Amygdala (tissue), 56 donors: ENCODE measurements around the gene PDIA5.

Experiments
- DNase-seq, 56 donors: peaks; one replicate each; lab custom pipeline; 2025; lab: John Stamatoyannopoulos, UW

PDIA5 gene

DNA sequence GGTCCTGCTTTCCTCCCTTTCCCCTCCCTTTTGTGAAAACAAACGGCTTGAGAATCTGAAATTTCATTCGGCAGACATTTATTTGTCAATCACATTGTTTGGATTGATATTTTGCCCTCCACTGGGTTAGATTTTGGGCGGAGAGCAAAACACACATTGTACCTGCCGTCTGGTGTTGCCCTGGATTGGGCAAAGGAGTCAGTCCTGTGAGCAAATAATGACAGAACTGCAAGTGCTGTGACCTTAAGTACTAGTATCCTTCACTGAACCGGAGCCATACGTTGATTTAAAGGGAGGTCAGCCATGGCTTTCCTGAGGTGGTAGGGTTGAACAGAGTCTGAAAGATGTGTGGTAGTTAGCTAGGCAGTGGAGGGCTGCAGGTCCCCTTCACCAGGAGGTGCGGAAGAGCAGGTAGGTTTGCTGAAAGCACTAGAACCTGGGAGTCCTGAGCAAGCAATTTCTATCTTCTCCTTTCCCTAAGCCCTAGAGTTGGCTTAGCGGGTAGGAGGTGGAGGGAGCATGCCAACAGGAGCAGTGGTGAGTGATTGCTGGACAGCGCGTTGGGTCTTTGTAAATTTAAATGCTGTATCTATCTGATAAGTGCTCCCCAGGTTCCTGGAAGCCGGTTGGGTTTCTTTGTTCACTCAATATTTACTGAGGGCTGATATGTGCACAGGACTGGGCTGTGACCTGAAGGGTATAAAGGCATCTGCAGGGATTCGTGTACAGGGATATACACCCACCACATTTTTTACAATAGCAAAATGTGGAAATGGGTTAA lies 2.0 kb downstream of the PDIA5 start:
- DNase-seq = no peak

GRCh38 chr3:123070510-123070909 lies 3.7 kb downstream of the PDIA5 start:
- no peak for DNase-seq

DNA sequence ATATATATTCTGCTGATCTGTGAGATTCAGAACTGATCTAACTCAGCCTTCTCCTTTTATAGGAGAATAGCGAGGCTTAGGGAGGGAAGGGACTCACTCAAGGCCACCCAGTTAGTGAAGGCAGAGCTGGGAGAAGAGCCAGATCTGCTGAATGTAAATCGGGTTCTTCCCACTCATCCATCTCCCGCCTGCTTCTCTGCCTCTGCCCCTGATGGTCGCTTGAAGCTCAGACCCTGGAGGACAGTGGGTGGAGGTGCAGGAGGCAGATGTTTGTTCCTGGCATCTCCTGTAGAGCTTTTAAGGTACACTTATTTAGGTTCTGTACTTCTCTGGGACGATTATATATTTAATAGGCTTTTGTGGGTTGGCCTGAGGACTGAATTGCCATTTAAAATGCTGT lies 4.3 kb downstream of the PDIA5 start:
- DNase-seq = no peak

- DNase-seq = no peak
These were observed 4.8 kb downstream of the PDIA5 start for GRCh38 chr3:123071581-123071980.

DNA sequence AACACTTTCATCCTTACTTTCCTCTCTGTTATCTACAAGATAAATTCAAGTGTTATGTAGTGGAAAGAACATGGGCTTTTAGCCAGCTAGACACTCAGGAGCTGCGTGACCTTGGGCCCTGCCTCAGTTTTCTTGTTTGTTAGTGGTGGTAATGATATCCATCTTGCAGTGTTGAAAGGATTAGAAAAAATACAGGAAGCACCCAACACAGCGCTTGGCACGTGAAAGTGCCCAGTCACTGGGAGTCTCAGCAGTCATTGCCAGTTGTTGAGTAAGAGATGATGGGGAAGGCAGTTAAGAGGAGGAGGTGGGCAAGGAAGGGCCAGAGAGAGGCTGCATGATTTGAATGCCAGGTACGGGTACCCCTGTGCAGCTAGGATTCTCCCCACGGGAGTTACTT lies 5.3 kb downstream of the PDIA5 start:
- DNase-seq = no peak

- no peak for DNase-seq
These were observed 5.7 kb downstream of the PDIA5 start for GRCh38 chr3:123072564-123072963.

DNA sequence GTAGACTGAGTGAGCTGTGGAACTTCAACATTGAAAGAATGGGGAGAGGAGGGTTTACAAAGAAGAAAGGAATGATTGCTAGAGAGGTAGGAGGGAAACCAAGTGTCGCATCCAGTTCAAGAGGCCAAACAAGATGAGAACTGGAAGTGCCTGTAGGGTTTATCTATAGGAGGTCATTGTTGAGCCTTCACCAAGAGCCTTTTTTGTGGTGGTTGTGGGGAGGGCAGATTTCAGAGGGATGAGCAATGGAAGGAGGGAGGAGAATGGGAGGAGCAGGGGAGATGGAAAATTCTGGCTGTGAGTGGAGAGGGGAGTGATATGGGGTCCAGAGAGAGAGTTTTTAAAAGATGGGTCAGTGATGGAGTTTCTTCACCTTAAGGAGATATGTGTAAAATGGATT lies 8.5 kb downstream of the PDIA5 start:
- DNase-seq = no peak

GRCh38 chr3:123076112-123076495 lies 9.3 kb downstream of the PDIA5 start:
- DNase-seq = no peak

DNA sequence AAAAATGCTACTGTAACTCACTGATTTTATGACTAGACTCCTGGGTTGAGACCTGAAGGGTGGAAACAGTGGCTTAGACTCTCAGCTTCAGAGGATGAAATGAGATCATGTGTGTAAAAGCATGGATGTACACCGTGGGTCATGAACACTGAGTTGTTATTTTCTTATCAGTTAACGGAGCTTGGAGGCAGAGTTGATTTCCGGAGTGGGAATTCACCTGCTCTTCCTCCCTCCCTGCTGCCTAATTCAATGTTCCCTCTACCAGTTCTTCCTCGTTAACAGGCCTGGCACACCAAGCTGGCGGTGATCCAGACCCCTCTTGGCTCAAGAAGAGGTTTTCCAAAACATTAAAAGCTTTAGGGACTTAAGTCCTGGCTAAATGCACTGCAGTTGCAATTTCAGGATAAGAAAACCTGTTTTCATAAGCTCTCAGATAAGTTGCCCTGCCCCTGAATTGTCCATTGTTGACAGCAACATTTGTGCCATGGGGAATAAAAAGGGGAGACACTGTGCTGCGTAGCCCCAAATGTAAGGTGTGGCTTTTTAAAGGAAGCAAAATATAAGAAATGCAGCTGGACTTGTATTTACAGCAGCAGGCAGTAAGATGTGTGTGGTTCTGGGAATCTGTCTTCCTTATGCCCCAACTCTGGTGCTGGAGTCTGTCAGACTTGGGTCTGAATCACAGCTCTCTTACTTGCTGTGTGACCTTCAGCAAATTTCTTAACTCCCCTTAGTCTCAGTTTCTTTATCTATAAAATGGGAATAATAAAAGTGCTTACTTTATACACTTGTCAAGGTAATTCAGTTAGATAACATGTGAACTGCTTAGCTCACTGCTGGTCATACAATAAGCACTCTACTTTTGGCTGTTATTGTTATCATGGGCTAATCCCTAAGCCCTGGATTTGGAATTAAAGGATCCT lies 9.9 kb downstream of the PDIA5 start:
- DNase-seq = peak in 2 of 56 donors; percentile 10 to 33

GRCh38 chr3:123078101-123078500 lies 11.3 kb downstream of the PDIA5 start:
- no peak for DNase-seq

DNA sequence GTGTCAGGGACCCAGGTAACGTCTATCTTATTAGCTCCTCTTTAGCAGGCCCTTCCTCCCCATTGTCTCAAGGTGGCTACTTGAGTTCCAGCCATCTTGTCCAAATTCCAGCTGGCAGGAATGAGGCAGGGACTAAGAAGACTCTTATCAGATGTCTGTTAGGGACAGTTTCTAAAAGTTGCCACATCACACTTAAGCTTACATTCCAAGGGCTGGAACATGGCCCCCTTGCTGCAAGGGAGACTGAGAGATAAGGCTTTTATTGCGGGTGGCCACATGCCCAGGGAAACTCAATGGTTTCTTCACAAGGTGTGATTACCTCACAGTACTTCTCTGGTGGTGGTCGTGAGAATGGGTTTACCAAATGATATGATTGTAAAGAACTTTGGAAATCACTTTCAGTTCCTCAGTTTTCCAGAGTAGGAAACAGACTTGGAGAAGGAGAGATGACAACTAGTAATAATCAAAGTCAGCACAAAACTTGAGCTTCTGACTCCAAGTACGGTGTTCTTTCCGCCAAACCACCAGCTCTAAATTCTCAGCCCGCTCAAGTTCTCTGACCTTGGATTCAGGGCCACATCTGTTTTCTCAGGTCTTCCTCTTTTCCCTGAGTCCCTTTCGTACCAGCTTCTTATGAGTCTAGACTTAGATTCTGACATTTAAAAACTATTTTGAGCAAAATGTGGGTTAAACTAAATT lies 14.2 kb downstream of the PDIA5 start:
- no peak for DNase-seq

- peak in 9 of 56 donors; percentile 12 to 57 (median 19) for DNase-seq
These were observed 15.0 kb downstream of the PDIA5 start for GRCh38 chr3:123081718-123082369.

GRCh38 chr3:123082370-123083065 lies 15.7 kb downstream of the PDIA5 start:
- DNase-seq = no peak

DNA sequence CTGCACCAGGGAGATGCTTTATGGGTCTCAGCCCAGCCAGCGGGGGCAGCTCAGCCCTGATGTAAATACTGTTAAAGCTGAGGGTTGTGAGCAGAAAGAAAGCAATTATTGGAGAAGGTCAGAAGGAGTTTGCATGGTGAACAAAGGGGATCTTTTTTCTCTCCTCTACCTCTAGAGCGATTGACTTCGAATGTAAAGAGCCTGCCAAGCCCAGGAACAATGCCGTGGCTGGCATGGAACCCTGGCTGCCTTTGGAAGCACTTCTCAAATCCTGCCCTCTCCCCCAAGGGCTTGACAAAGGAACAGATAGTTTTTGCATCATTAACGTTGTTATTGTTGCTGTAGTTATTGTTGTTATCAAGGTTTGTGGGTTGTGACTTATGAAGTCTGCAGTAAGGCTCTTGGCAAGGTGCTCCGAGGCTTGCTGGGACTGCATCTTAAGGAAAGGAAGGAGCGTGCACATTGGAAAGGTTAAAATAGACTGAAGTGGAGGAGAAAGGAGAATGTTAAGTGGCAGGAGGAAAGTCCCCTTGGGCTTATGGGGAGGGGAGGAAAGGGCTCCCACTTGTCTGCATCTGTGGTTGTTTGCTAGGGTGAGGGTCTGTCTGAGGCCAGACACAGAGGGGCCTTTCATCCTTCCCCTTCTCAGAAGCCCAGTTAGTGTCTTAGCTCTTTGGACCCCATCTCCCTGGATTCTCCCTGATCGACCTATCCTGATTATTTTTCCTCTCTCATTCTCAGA lies 16.7 kb downstream of the PDIA5 start:
- peak in 1 of 56 donors; percentile 55 for DNase-seq

DNA sequence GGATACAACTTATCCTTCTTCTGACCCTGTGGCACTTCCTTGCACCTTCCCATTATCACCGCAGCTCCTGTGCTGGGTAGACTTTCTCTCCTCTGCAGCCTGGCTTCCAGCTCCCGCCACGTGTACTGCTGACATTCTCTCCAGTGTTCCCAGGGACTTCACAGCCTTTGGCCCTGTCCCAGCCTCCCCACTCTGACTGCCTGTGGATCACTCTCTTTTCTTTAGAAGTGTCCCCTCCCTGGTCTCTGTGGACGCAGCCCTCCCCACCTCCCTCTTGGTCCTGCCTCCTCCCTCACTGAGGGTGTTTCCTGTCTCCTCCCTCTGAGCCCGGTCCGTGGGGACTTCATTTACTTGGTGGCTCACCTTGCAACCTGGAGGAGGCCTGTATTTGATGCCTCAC lies 17.4 kb downstream of the PDIA5 start:
- DNase-seq = no peak

GRCh38 chr3:123084738-123085237 lies 18.0 kb downstream of the PDIA5 start:
- DNase-seq = no peak

DNA sequence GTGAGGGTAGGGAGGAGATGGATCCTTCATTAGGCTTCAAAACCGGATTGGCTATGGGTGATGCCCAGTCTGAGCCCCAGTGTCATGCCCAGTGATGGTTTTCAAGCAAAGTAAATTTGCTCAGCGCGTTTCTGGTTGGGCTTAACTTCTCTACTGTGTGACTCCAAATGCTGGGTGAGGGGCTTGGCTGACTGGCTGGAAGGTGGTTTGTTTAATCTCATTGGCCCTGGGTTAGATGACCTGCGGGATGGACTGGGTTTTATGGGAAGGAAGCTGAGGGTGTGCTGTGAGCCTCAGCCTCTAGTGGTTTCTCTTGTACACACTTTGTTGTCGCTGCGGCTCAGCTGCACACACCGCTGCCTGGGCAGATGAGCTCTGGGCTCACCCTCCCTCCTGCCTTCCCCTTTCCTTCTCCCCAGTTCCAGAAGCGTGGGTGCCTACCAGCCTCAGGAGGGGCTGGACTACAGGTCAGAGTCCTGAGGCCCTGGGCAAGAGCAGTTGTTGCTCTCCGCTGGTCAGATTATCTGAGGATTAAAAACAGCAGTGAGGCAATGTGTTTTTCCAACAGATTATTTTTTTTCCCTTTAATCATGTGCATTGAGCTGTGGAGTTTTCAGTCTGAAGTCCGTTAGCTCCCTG lies 18.6 kb downstream of the PDIA5 start:
- DNase-seq = no peak

GRCh38 chr3:123085932-123086627 lies 19.3 kb downstream of the PDIA5 start:
- DNase-seq = no peak
